GM12878 (cell line): Measurements from ENCODE around the gene PDX1. TPM values are rescaled to one million over a fixed set of nuclear protein-coding genes. Genes with fewer than 3 reads are reported as not detected.

ENCODE experiments used
- ATAC-seq: fragments of 200-7000 bp; cut with Tn5 transposase; 3 replicates; pipeline ENCODE4 v1.9.1; 2020; ENCODE audit warnings: mild to moderate bottlenecking, moderate library complexity
- BruUV-seq: library from RNA; stranded (reverse); fragments of 400-500 nt; replicated peaks from 2 replicates; lab custom pipeline; 2021; lab: Mats Ljungman, UMichigan
- CTCF ChIA-PET: fragments of 300-600 bp; sonication (Branson Sonifier 250); formaldehyde crosslinking; extraction: SDS; loops from one replicate; lab custom pipeline; 2021; ENCODE audit warnings: inconsistent platforms; lab: Yijun Ruan, JAX
- POLR2A ChIA-PET: fragments of 350-600 bp; formaldehyde crosslinking; extraction: SDS; loops from one replicate; lab custom pipeline; 2021; ENCODE audit warnings: inconsistent platforms; lab: Charles Lee
- RAD21 ChIA-PET: fragments of 300-600 bp; sonication (Branson Sonifier 250); formaldehyde crosslinking; loops from one replicate; lab custom pipeline; 2023; ENCODE audit warnings: antibody characterized with exemption; ENCODE audit not compliant: unreplicated experiment; lab: Charles Lee
- SMC1A ChIA-PET: fragments of 300-600 bp; sonication (Branson Sonifier 250); formaldehyde crosslinking; loops from one replicate; lab custom pipeline; 2023; ENCODE audit not compliant: unreplicated experiment, uncharacterized antibody; lab: Charles Lee
- DNase-seq: peaks from one replicate; pipeline ENCODE4 v3.0.0-alpha.2; 2011; ENCODE audit warnings: low read depth, low spot score
- FAIRE-seq: peaks from 3 replicates; lab custom pipeline; 2011; peaks lifted over from hg19 to GRCh38; lab: Jason Lieb, UNC
- H2AFZ ChIP-seq: 2 replicates; pipeline ENCODE4 v1.6.0; 2011; ENCODE audit warnings: low read depth, low read length, control low read depth; ENCODE audit not compliant: control insufficient read depth
- H3K27ac ChIP-seq: 2 replicates; pipeline ENCODE4 v1.5.1; 2011; ENCODE audit warnings: control low read depth; ENCODE audit not compliant: control insufficient read depth, insufficient read depth
- H3K27me3 ChIP-seq, 2 experiments: replicated peaks in 1 of 2; 2 replicates each; pipeline versions ENCODE4 v1.6.0 to v1.6.1; 2011; ENCODE audit warnings: low read length in 1 of 2; ENCODE audit not compliant: control insufficient read depth in 2 of 2, insufficient read depth in 2 of 2
- H3K36me3 ChIP-seq, 2 experiments: 2 replicates each; pipeline ENCODE4 v1.5.1; 2011; ENCODE audit warnings: low read length in 1 of 2; ENCODE audit not compliant: control insufficient read depth in 2 of 2, insufficient read depth in 2 of 2
- H3K4me1 ChIP-seq: 2 replicates; pipeline ENCODE4 v1.6.1; 2011; ENCODE audit warnings: mild to moderate bottlenecking, low read length, moderate library complexity, mixed read lengths; ENCODE audit not compliant: control insufficient read depth, insufficient read depth
- H3K4me2 ChIP-seq: 2 replicates; pipeline ENCODE4 v1.6.0; 2011; ENCODE audit warnings: control low read depth; ENCODE audit not compliant: control insufficient read depth, insufficient read depth
- H3K4me3 ChIP-seq: fragments of 200-600 bp; sonication (generic); 2 replicates; pipeline ENCODE4 v1.5.1; 2016
- H3K79me2 ChIP-seq: 2 replicates; pipeline ENCODE4 v1.6.0; 2011; ENCODE audit warnings: low read length; ENCODE audit not compliant: control insufficient read depth, insufficient read depth
- H3K9ac ChIP-seq: 2 replicates; pipeline ENCODE4 v1.8.0; 2011; ENCODE audit warnings: low read length, control low read depth, mixed read lengths; ENCODE audit not compliant: control insufficient read depth, insufficient read depth
- H3K9me3 ChIP-seq: replicated peaks from 3 replicates; pipeline ENCODE4 v1.5.1; 2011; ENCODE audit warnings: mild to moderate bottlenecking, low read length; ENCODE audit not compliant: control insufficient read depth, insufficient read depth
- H4K20me1 ChIP-seq: 2 replicates; pipeline ENCODE4 v1.6.0; 2011; ENCODE audit not compliant: control insufficient read depth, insufficient read depth
- BMI1 ChIP-seq: fragments of 450-650 bp; IDR thresholded peaks from 2 replicates; pipeline ENCODE4 v1.6.1; 2016; ENCODE audit warnings: mild to moderate bottlenecking, moderate library complexity, borderline replicate concordance
- CBX5 ChIP-seq: sonication (generic); IDR thresholded peaks from 2 replicates; pipeline ENCODE4 v1.6.1; 2016; ENCODE audit warnings: low read depth, moderate library complexity, mild to moderate bottlenecking, inconsistent platforms
- ETV6 ChIP-seq, 2 experiments: fragments of 450-650 bp in 1 of 2; IDR thresholded peaks in 1 of 2; conservative IDR thresholded peaks in 1 of 2; 2 replicates each; pipeline ENCODE4 v1.6.1; 2014; ENCODE audit warnings: antibody characterized with exemption in 1 of 2, borderline replicate concordance in 1 of 2, low read depth in 1 of 2, mild to moderate bottlenecking in 1 of 2, moderate library complexity in 1 of 2
- MTA3 ChIP-seq: IDR thresholded peaks from 2 replicates; pipeline ENCODE4 v1.6.1; 2012; ENCODE audit warnings: low read length, inconsistent platforms, borderline replicate concordance
- NR2C2 ChIP-seq: IDR thresholded peaks from 2 replicates; pipeline ENCODE4 v1.6.1; 2011; ENCODE audit warnings: borderline replicate concordance, low read depth; ENCODE audit not compliant: control insufficient read depth, insufficient read length
- PAX8 ChIP-seq: fragments of 450-650 bp; IDR thresholded peaks from 2 replicates; pipeline ENCODE4 v1.6.1; 2017; ENCODE audit warnings: mild to moderate bottlenecking, moderate library complexity
- POLR2AphosphoS5 ChIP-seq: IDR thresholded peaks from 2 replicates; pipeline ENCODE4 v1.6.1; 2011; ENCODE audit warnings: mild to moderate bottlenecking, low read length, inconsistent platforms
- RELA ChIP-seq: fragments of 450-650 bp; IDR thresholded peaks from 2 replicates; pipeline ENCODE4 v1.8.0; 2014; ENCODE audit warnings: borderline replicate concordance; ENCODE audit not compliant: partially characterized antibody
- RFX5 ChIP-seq: IDR thresholded peaks from 2 replicates; pipeline ENCODE4 v1.6.1; 2011; ENCODE audit warnings: low read depth, low read length, improper control_type of control experiment
- SRF ChIP-seq, 2 experiments: IDR thresholded peaks; 2 replicates each; pipeline ENCODE4 v1.6.1; 2011; ENCODE audit warnings: low read depth in 2 of 2, low read length in 2 of 2, mild to moderate bottlenecking in 1 of 2, moderate library complexity in 1 of 2
- WGBS: methylation state at CpG from one replicate; pipeline ENCODE4 v1.1.6; 2016; ENCODE audit warnings: low lambda C conversion rate; ENCODE audit not compliant: insufficient replicate concordance, insufficient coverage; ENCODE audit errors: missing lambda C conversion rate; 5-methylcytosine and 5-hydroxymethylcytosine counted together
- in situ Hi-C: fragments of 300-500 bp; cut with MboI; formaldehyde crosslinking; loops from 9 replicates; pipeline ENCODE4 v1.14.3; 2018; ENCODE audit warnings: mixed read lengths
- intact Hi-C: fragments of 100-400 bp; cut with micrococcal nuclease; formaldehyde crosslinking; loops from one replicate; pipeline ENCODE4 v1.14.2; 2022; ENCODE audit not compliant: unreplicated experiment
- polyA plus RNA-seq, 11 experiments: library from polyadenylated mRNA; depleted of rRNA in 4 of 11; unstranded in 6 of 11; stranded (reverse) in 5 of 11; fragments of >200 nt; fragmentation: Nextera tagmentation in 4 of 11; fragmentation: Illumina TruSeq in 1 of 11; extraction: Ambion mirVana in 4 of 11; extraction: Trizol in 1 of 11; gene quantifications; 1 replicate in 1 of 11; 2 replicates in 10 of 11; pipeline versions ENCODE4 v1.2.1 to v1.2.3, GENCODE V29; 2011 to 2016; ENCODE audit warnings: inconsistent platforms in 2 of 11, missing spikeins in 2 of 11, low read depth in 1 of 11
- total RNA-seq, 4 experiments: library from RNA; depleted of rRNA in 3 of 4; stranded (reverse); fragments of >200 nt in 3 of 4; fragmentation: Illumina TruSeq in 1 of 4; extraction: Trizol in 1 of 4; gene quantifications; 2 replicates each; pipeline versions ENCODE4 v1.2.1 to v1.2.3, GENCODE V29; 2013 to 2021
- TF ChIP-seq, protein P1 (sequence below): fragments of 450-650 bp; IDR thresholded peaks from 2 replicates; pipeline ENCODE4 v1.6.1; 2017; ENCODE audit warnings: borderline replicate concordance
- TF ChIP-seq, protein P2 (sequence below): IDR thresholded peaks from 2 replicates; pipeline ENCODE4 v1.6.1; 2012; ENCODE audit warnings: low read length, inconsistent platforms
- TF ChIP-seq, protein P3 (sequence below): IDR thresholded peaks from 2 replicates; pipeline ENCODE4 v1.6.1; 2012; ENCODE audit warnings: mild to moderate bottlenecking, low read depth, low read length
- TF ChIP-seq, protein P4 (sequence below): fragments of 450-650 bp; IDR thresholded peaks from 2 replicates; pipeline ENCODE4 v1.6.1; 2017; ENCODE audit warnings: antibody characterized with exemption, mild to moderate bottlenecking, moderate library complexity

The PDX1 gene
- total and polyA plus RNA-seq, 10 of the 15 experiments (the other 5 are each of a cell fraction or from before 2014, with no cell fraction given), result 0.02 to 0.03 TPM; not detected in 8

- ChIA-PET CTCF (no interaction called here), SMC1A (interaction anchor here (0.6 to 0.7 kb wide), 2 partner anchors 44 to 79 kb away, joined by 3 to 4 read pairs; no protein-coding TSS in a partner anchor), POLR2A (no interaction called here), RAD21 (no interaction called here)
- ATAC-seq (no peak), DNase-seq (no peak), FAIRE-seq (no peak)
- TF ChIP-seq PAX8, result no peak
- no peak for TF ChIP-seq MTA3
- TF ChIP-seq SRF (IDR thresholded peaks at IDR 0.05; ENCODE audit: low read depth in 2 of 2, low read length in 2 of 2), result no peak
- TF ChIP-seq RELA, result no peak
- no peak for TF ChIP-seq NR2C2
- TF ChIP-seq, protein P1, sequence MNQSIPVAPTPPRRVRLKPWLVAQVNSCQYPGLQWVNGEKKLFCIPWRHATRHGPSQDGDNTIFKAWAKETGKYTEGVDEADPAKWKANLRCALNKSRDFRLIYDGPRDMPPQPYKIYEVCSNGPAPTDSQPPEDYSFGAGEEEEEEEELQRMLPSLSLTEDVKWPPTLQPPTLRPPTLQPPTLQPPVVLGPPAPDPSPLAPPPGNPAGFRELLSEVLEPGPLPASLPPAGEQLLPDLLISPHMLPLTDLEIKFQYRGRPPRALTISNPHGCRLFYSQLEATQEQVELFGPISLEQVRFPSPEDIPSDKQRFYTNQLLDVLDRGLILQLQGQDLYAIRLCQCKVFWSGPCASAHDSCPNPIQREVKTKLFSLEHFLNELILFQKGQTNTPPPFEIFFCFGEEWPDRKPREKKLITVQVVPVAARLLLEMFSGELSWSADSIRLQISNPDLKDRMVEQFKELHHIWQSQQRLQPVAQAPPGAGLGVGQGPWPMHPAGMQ, result no peak
- TF ChIP-seq, protein P2, sequence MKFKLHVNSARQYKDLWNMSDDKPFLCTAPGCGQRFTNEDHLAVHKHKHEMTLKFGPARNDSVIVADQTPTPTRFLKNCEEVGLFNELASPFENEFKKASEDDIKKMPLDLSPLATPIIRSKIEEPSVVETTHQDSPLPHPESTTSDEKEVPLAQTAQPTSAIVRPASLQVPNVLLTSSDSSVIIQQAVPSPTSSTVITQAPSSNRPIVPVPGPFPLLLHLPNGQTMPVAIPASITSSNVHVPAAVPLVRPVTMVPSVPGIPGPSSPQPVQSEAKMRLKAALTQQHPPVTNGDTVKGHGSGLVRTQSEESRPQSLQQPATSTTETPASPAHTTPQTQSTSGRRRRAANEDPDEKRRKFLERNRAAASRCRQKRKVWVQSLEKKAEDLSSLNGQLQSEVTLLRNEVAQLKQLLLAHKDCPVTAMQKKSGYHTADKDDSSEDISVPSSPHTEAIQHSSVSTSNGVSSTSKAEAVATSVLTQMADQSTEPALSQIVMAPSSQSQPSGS, result no peak
- no peak for TF ChIP-seq RFX5
- TF ChIP-seq, protein P3, sequence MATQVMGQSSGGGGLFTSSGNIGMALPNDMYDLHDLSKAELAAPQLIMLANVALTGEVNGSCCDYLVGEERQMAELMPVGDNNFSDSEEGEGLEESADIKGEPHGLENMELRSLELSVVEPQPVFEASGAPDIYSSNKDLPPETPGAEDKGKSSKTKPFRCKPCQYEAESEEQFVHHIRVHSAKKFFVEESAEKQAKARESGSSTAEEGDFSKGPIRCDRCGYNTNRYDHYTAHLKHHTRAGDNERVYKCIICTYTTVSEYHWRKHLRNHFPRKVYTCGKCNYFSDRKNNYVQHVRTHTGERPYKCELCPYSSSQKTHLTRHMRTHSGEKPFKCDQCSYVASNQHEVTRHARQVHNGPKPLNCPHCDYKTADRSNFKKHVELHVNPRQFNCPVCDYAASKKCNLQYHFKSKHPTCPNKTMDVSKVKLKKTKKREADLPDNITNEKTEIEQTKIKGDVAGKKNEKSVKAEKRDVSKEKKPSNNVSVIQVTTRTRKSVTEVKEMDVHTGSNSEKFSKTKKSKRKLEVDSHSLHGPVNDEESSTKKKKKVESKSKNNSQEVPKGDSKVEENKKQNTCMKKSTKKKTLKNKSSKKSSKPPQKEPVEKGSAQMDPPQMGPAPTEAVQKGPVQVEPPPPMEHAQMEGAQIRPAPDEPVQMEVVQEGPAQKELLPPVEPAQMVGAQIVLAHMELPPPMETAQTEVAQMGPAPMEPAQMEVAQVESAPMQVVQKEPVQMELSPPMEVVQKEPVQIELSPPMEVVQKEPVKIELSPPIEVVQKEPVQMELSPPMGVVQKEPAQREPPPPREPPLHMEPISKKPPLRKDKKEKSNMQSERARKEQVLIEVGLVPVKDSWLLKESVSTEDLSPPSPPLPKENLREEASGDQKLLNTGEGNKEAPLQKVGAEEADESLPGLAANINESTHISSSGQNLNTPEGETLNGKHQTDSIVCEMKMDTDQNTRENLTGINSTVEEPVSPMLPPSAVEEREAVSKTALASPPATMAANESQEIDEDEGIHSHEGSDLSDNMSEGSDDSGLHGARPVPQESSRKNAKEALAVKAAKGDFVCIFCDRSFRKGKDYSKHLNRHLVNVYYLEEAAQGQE, result no peak
- TF ChIP-seq ETV6 (conservative IDR thresholded peaks at IDR 0.05 in 1 of 2, IDR thresholded peaks at IDR 0.05 in 1 of 2; ENCODE audit: borderline replicate concordance in 1 of 2, low read depth in 1 of 2), result no peak
- TF ChIP-seq, protein P4, sequence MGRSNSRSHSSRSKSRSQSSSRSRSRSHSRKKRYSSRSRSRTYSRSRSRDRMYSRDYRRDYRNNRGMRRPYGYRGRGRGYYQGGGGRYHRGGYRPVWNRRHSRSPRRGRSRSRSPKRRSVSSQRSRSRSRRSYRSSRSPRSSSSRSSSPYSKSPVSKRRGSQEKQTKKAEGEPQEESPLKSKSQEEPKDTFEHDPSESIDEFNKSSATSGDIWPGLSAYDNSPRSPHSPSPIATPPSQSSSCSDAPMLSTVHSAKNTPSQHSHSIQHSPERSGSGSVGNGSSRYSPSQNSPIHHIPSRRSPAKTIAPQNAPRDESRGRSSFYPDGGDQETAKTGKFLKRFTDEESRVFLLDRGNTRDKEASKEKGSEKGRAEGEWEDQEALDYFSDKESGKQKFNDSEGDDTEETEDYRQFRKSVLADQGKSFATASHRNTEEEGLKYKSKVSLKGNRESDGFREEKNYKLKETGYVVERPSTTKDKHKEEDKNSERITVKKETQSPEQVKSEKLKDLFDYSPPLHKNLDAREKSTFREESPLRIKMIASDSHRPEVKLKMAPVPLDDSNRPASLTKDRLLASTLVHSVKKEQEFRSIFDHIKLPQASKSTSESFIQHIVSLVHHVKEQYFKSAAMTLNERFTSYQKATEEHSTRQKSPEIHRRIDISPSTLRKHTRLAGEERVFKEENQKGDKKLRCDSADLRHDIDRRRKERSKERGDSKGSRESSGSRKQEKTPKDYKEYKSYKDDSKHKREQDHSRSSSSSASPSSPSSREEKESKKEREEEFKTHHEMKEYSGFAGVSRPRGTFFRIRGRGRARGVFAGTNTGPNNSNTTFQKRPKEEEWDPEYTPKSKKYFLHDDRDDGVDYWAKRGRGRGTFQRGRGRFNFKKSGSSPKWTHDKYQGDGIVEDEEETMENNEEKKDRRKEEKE, result no peak
- no peak for TF ChIP-seq BMI1
- TF ChIP-seq CBX5, result no peak
- no peak for TF ChIP-seq POLR2AphosphoS5
- Histone ChIP-seq H3K36me3 (no peaks in the 10 kb centered on the region), H3K4me1 (no peaks in the 10 kb centered on the region), H3K9ac (no peak overlapping the region), H3K27me3 (peaks cover 0 to 2% of the 10 kb centered on the region in 2 experiments; a peak in 2 of 4 replicates), H3K4me2 (no peak overlapping the region), H4K20me1 (no peaks in the 10 kb centered on the region), H3K4me3 (no peak overlapping the region), H3K27ac (no peak overlapping the region), H3K9me3 (no peaks in the 10 kb centered on the region), H3K79me2 (no peaks in the 10 kb centered on the region), H2AFZ (no peak overlapping the region)
- WGBS, result 28% methylated on average over 2 of the region's 2 CpGs
- in situ Hi-C loops (no loop called here), intact Hi-C loops (no loop called here)
- BruUV-seq, result no TSS peak
Observed at GRCh38 chr13:27905650-27906049, 14.2 kb upstream of the PDX1 start.
